RCC 7860 (cell line): ENCODE measurements around the gene ARHGDIB.

Source experiments
- DNase-seq: peaks from one replicate; pipeline ENCODE4 v3.0.0-alpha.2; 2015; ENCODE audit warnings: low spot score
- FAIRE-seq: peaks from 2 replicates; lab custom pipeline; 2012; peaks lifted over from hg19 to GRCh38; lab: Jason Lieb, UNC

The ARHGDIB gene

GRCh38 chr12:14984036-14984435, 22.6 kb upstream of the ARHGDIB start:
- DNase-seq (no peak), FAIRE-seq (no peak)

GRCh38 chr12:14982991-14983390, 21.6 kb upstream of the ARHGDIB start:
- DNase-seq, result no peak
- FAIRE-seq, result no peak

GRCh38 chr12:14982562-14982961, 21.2 kb upstream of the ARHGDIB start:
- FAIRE-seq, result no peak
- no peak for DNase-seq

DNA sequence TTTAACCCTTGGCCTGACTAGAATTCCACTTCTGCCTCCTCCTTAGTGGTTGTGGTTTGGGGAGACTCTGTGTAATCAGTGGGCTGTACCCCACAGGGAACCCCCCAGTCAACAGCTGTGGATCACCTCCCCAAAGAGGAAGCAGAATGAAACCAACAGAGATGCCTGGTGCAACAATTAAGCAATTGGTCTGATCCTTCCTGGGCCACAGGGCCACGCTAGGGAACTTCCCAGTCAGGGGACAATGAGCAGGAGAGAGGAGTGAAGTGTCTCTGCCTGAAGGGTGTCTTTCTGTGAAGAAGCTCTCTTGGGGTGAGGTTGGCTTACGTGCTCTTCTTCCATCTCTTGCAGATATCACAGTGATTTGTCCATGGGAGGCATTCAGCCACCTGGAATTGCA, 19.6 kb upstream of the ARHGDIB start:
- DNase-seq, result no peak
- no peak for FAIRE-seq

- DNase-seq (no peak), FAIRE-seq (no peak)
Observed at GRCh38 chr12:14979468-14979867, 18.1 kb upstream of the ARHGDIB start.

- no peak for DNase-seq
Observed at GRCh38 chr12:14976658-14977057, 15.3 kb upstream of the ARHGDIB start.

DNA sequence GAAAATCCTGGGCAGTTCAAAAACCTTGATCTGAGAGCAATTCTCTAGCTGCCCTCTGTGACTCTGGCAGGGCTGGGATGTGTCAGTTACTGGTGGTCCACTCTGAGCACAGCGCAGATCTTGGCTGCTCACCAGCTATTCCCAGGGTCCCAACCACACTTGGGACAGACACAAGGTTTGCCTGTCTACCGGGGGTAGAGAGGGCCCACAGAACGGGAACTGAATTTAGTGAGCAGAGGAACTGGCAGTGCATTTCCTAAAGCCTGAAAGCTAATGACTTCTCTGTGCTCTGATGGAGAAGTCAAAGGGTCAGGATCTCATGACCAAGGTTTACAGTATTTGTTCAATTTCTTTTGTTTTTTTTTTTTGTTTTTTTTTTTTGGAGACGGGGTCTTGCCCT, 14.1 kb upstream of the ARHGDIB start:
- DNase-seq, result no peak
- no peak for FAIRE-seq

More at GRCh38 chr12:14976658-14977057, 15.3 kb upstream of the ARHGDIB start:
- FAIRE-seq, result no peak

- DNase-seq (no peak), FAIRE-seq (no peak)
Observed at GRCh38 chr12:14974633-14975032, 13.2 kb upstream of the ARHGDIB start.

DNA sequence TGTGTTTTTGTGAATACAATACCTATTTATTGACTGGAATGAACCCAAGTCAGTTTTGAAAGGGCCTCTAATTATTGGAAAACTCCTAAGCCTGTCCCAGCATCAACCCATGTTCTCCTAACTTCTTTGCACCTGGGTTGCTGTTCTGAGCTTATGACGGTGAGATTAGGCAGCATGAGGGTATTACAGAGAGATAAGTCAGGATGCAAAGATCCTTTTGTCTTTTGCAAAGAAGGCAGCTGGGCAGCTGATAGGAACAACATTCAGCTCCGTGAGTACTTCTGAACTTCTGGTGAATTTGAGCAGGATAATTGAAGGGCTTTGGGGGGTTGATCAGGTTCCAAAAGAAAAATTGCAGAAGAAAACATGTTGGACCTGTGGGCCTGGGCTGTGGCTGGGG, 11.4 kb upstream of the ARHGDIB start, which contains the start of gene PDE6H:
TSS of gene PDE6H (plus strand) at position 227 of the 400 bp plus-strand sequence. CDS start 4,971 bp downstream, outside the sequence.
- no peak for FAIRE-seq

GRCh38 chr12:14970473-14970872, 9.1 kb upstream of the ARHGDIB start:
- no peak for DNase-seq
- FAIRE-seq, result no peak

More for the DNA sequence above, 11.4 kb upstream of the ARHGDIB start, which contains the start of gene PDE6H:
- DNase-seq, result no peak

GRCh38 chr12:14968478-14968877, 7.1 kb upstream of the ARHGDIB start:
- DNase-seq (no peak), FAIRE-seq (no peak)

DNA sequence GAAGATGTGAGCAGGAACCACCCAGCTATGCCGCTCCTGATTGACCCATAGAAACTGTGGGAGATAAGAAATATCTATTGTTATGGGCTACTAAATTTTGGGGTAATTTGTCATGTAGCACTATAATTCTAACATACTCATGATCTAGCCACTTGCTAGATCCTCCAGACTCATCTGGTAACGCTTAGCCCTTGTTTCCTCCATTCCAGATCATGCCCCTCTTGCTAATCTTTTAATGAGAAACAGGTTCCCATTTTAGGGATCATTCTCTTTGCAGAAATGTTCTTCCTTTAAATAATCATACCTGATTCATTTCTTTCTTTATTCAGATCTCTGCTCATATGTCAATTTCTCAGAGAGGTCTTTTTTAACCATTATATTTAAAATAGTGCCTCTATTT, 3.8 kb upstream of the ARHGDIB start:
- DNase-seq (no peak), FAIRE-seq (no peak)

DNA sequence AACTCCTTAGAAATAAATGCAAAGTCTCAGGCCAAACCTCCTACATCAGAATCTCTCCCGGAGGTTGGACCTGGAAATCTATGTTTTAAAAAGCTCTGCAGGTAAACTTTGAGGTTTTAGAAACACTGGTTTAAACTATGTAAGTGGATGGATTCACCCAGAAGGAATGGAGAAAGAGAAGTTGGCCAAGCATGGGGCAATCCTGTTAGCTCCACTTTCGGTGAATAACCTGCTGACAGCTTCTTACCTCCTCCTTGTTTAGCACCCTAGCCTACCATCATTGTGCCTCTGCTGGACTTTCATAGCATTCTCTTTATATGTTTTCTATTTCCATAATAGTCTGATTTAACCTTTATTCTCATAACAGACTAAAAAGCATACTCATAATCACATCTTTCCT, 3.0 kb upstream of the ARHGDIB start:
- no peak for DNase-seq
- no peak for FAIRE-seq

DNA sequence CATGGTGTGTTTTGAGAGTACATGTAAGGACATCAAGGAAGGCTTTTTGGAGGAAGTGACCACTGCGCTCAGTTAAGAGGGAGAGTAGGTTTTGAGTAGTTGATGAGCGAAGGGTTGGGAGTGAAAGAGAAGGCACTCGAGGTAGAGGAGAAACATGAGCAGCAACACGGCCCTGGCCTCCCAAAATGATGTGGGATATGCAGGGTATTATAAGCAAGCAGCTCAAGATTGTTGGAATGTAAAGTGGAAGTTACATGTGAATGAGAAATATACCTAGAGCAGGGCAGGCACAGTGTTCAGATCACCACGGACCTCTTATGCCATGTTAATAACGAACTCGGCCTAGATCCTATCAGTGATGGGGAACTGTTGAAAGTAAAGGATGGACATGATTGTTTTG, 2.1 kb upstream of the ARHGDIB start:
- no peak for DNase-seq
- no peak for FAIRE-seq

DNA sequence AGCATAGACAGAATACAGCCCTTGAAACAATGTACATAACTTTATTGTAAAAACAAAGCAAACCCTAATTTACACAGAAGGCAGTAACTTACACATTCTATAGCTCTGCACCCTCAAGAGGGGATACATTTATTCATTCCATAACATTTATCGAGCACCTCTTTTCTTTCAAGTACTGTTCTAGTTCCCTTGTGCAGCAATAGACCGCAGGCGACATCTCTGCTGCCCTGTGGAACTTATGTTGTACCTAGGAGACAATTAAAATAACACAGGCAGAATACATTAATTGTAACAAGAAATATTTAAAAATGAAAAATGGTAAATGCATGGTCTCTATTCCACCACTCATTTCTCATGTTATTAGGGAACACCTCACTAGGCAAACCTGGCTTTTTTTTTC, 1.4 kb upstream of the ARHGDIB start:
- FAIRE-seq (no peak), DNase-seq (no peak)

- DNase-seq, result no peak
- FAIRE-seq, result no peak
Observed at GRCh38 chr12:14962153-14962539, 745 bp upstream of the ARHGDIB start.

DNA sequence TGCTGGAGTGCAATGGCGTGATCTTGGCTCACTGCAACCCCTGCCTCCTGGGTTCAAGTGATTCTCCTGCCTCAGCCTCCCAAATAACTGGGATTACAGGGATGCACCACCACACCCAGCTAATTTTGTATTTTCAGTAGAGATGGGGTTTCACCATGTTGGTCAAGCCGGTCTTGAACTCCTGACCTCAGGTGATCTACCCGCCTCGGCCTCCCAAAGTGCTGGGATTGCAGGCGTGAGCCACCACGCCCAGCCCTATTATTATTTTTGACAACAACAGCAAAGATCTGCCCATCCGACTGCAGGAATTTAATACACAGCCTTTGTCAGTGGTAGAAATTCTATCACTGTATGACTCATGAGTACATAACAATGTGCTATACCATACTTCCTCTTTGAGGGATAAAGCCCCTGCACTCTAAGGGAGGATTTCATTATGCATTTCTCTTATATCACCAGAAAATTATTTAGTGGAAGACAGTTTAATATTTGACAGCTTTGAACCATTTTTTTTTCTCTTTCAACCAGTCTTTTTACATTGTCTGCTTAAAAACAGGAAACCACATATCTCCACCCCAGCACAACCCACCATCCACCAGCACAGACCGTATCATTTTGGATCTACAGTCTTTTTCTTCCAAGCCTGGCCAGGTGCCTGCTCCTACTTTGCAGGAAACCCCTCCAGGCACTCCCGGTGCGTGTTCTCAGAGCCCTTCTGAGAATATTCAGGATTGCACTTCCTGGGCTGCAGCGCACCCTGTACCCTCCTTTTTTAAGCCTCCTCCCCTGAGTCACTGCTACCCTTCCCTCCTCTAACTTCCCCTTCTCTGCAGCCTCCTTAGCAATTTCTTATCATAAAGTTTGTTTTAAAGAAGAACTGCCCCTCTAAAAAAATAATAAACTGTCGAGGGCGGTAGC, 594 bp downstream of the ARHGDIB start:
- no peak for FAIRE-seq
- DNase-seq, result peak; percentile 44

DNA sequence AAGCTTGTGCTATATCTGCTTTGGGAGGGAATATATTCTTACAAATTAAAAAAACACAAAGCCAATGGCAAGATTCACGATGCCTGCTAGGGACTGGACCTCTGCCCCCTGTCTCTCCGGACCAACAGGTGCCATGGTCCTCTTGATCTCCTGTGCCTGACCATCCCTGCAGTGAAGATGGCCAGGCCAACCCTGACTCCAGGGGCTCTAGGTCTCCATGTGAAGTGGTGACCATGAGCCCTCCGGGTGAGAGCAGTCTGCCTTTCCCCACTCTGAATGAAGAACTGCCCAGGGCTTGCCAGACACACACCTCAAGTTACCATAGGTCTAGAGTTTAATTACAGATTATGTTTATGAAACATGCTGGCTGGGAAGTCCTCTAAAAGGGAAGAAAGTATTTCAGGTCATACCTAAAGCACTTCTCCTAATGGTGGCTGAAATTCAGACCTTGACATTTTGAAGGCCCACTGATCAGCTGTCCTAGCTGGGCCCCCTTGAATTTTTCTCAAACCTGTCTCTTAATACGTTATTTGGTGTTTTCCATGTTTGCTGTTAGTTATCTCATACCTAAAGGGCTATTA, 1.4 kb downstream of the ARHGDIB start:
- DNase-seq, result no peak
- no peak for FAIRE-seq

DNA sequence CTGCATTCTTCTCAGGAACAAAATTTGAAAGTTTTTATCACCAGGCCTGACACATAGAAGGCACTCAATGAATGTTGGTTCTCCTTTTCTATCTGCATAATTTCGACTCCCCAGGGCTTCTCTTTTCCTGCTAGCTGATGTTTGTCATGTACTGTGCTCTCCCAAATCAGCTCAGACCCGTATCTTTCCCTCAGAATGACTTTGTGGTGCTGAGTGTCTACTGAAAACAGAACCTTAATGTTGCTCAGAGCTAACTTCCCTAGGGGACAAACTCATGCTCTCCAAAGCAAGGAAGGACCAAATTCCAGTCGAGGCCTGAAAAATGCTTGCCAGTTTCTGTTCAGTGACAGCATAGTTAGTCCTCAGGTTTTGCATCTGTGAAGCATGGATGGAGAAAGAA, 1.9 kb downstream of the ARHGDIB start:
- FAIRE-seq (no peak), DNase-seq (no peak)

GRCh38 chr12:14959126-14959440, 2.3 kb downstream of the ARHGDIB start:
- DNase-seq (no peak), FAIRE-seq (no peak)

DNA sequence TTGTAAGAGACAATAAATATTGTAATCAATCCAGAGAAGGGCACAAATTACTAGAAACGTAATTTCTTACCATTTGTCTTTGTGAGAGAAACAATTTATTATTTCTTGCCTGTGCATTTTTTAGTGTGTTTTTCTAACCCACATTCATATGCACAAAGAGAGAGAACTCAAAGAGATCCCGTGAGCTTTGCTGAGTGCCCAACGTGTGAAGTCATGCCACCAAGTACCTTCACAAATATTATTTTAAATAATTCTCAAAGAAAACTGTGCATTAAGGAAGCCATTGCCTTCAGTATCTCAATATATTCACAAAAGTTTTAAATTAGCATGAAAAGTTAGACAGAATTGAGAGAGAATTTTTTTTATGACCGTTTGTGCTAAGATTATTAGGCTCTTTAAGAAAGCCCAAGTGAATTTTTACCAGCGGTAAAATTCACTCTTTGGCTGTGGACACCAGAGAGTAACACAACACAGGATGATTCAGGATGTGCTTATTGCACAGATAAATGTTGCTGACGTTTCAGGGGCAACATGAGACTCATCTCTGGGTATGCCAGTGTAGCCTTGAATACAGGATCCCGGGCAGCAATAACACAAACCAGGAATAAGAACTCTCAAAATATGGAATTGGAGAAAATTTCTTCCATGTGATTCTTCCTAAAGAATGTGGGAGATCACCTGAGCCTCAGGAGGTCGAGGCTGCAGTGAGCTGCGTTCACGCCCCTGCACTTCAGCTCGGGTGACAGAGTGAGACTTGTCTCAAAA, 2.9 kb downstream of the ARHGDIB start:
- FAIRE-seq (no peak), DNase-seq (no peak)
